GM06990 (cell line): ENCODE measurements around the gene PADI6.

Source experiments
- DNase-seq: peaks from one replicate; pipeline ENCODE4 v3.0.0-alpha.2; 2011; ENCODE audit not compliant: insufficient read length; ENCODE audit errors: extremely low read depth
- H3K27me3 ChIP-seq: replicated peaks from 2 replicates; pipeline ENCODE4 v1.6.0; 2011; ENCODE audit warnings: low read length; ENCODE audit not compliant: control insufficient read depth, insufficient read depth
- H3K36me3 ChIP-seq: 2 replicates; pipeline ENCODE4 v1.5.1; 2011; ENCODE audit warnings: low read length; ENCODE audit not compliant: control insufficient read depth, insufficient read depth
- H3K4me3 ChIP-seq: replicated peaks from 2 replicates; pipeline ENCODE4 v1.5.1; 2011; ENCODE audit warnings: low read depth, mild to moderate bottlenecking, control low read depth, low read length
- CTCF ChIP-seq: IDR thresholded peaks from 2 replicates; pipeline ENCODE4 v1.5.1; 2011; ENCODE audit warnings: low read length, control low read depth, mild to moderate bottlenecking, inconsistent platforms; ENCODE audit not compliant: insufficient read depth, poor library complexity, severe bottlenecking

Gene PADI6

GRCh38 chr1:17351598-17352324, 20.2 kb upstream of the PADI6 start:
- no peak overlapping the region for H3K4me3 ChIP-seq
- H3K27me3 ChIP-seq, result no peaks in the 10 kb centered on the region; the same call in 1 of the 2 replicates
- DNase-seq, result no peak
- no peak for TF ChIP-seq CTCF
- H3K36me3 ChIP-seq, result no peaks in the 10 kb centered on the region

DNA sequence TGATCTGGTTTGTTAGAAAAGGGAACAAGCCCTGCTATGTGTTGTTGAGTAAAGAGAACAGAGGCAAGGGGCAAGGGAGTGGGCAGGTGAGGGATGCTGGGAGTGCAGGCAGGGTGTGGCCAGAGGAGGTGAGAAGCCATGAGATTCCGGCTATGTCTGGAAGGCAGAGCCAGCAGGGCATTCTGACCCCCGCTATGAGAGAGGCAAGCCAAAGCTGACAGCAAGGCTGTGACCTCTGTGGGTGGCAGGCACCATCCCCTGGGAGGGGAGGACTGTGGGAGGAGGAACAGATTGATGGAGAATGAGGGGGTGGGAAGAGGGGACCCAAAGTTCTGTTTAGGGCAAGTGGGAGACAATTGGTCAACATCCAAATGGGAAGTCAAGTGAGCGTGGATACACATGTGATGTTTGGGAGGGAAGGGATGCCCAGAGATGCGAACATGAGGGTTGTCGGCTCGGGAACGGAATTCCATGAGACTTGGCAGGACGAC, 19.5 kb upstream of the PADI6 start:
- TF ChIP-seq CTCF, result no peak
- Histone ChIP-seq H3K36me3 (no peaks in the 10 kb centered on the region), H3K27me3 (no peaks in the 10 kb centered on the region; the same call in 1 of the 2 replicates), H3K4me3 (no peak overlapping the region)
- DNase-seq, result no peak

GRCh38 chr1:17355898-17356297, 16.1 kb upstream of the PADI6 start:
- no peak for DNase-seq
- H3K4me3 ChIP-seq, result no peak overlapping the region
- H3K27me3 ChIP-seq, result no peaks in the 10 kb centered on the region; the same call in 1 of the 2 replicates
- no peak for TF ChIP-seq CTCF
- no peaks in the 10 kb centered on the region for H3K36me3 ChIP-seq

DNA sequence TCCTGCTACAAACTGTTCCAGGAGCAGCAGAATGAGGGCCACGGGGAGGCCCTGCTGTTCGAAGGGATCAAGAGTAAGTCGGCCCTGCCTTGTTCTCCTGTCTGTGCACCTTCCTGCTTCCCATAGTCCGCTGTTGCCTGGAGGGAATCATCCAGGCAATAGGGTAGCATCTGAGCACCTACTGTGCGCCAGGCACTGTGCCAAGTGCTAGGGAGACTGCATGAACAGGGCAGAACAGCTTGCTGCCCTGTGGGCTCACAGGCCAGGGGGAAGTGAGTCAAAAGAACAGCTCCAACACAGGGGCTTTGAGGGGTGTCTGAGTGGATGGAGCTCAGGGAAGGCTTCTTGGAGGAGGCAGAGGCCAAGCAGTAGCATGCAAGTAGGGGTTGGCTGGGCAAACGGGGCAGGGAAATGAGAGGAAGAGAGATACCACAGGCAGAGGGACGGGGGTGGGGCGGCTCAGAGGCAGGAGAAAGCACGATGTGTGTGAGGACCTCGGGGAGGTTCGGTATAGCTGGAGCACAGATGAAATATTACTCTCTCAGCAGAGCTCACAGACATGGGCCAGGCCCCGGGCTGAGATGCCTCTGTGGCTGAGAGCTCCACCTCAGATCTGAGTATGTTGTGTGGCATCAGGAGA, 15.5 kb upstream of the PADI6 start:
- H3K4me3 ChIP-seq, result no peak overlapping the region
- H3K36me3 ChIP-seq, result no peaks in the 10 kb centered on the region
- H3K27me3 ChIP-seq, result no peaks in the 10 kb centered on the region; the same call in 1 of the 2 replicates
- no peak for TF ChIP-seq CTCF
- DNase-seq, result no peak

DNA sequence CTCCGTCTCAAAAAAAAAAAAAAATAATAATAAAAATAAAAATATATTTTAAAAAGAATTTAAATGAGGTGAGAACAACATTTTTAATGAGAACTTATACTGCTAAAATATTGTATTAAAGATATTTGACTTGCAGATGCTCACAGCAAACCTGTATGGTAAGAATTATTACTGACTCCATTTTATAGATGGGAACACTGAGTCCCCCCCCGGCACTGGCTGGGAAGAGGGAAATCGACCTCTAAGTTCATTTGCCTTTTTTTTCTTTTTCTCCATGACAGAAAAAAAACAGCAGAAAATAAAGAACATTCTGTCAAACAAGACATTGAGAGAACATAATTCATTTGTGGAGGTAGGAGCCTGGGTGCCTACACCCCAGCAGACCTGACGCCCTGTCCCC, 13.4 kb upstream of the PADI6 start:
- no peak for TF ChIP-seq CTCF
- no peaks in the 10 kb centered on the region for H3K36me3 ChIP-seq
- H3K4me3 ChIP-seq, result no peak overlapping the region
- H3K27me3 ChIP-seq, result no peaks in the 10 kb centered on the region; the same call in 1 of the 2 replicates
- DNase-seq, result no peak
